Left lung (tissue), 10 donors: ENCODE measurements around the gene OR9K2. TPM values are rescaled to one million over a fixed set of nuclear protein-coding genes. Genes with fewer than 3 reads are reported as not detected.
"Not testable (repeated sequence)": the region's sequence is repeated elsewhere in the genome, so short reads cannot be mapped to it uniquely, and the experiment has no call there.

Experiments
- ATAC-seq: fragments of 200-7000 bp; cut with Tn5 transposase; one replicate; pipeline ENCODE4 v1.9.1; 2020; ENCODE audit warnings: moderate library complexity
- DNase-seq, 4 donors: peaks; one replicate each; pipeline ENCODE4 v3.0.0-alpha.2; 2013 to 2020
- H3K27ac ChIP-seq, 2 donors: fragments of 200-600 bp; sonication (generic) in 1 of 2; one replicate each; pipeline versions ENCODE4 v1.5.0 to v1.8.0; 2020 to 2021
- H3K27me3 ChIP-seq, 2 donors: fragments of 200-600 bp; sonication (generic) in 1 of 2; one replicate each; pipeline versions ENCODE4 v1.5.0 to v1.8.0; 2020 to 2021
- H3K36me3 ChIP-seq, 2 donors: fragments of 200-600 bp; sonication (generic) in 1 of 2; one replicate each; pipeline versions ENCODE4 v1.5.0 to v1.8.0; 2020 to 2021
- H3K4me1 ChIP-seq, 2 donors: fragments of 200-600 bp; one replicate each; pipeline ENCODE4 v1.8.0; 2021
- H3K4me3 ChIP-seq, 2 donors: fragments of 200-600 bp; sonication (generic) in 1 of 2; one replicate each; pipeline versions ENCODE4 v1.5.0 to v1.8.0; 2020 to 2021; ENCODE audit warnings: mild to moderate bottlenecking in 1 of 2
- H3K9me3 ChIP-seq, 2 donors: fragments of 200-600 bp; sonication (generic) in 1 of 2; one replicate each; pipeline versions ENCODE4 v1.5.0 to v1.8.0; 2020 to 2021
- intact Hi-C, 2 donors: fragments of 100-400 bp; cut with DNase I; formaldehyde crosslinking; loops; one replicate each; pipeline versions ENCODE4 v1.11.2 to v1.14.2; 2022
- polyA plus RNA-seq, 6 donors: library from polyadenylated mRNA; unstranded; fragments of 120-200 nt; gene quantifications; one replicate each; pipeline ENCODE4 v1.2.1, GENCODE V29; 2013; ENCODE audit not compliant: insufficient read length in 6 of 6
- total RNA-seq, 2 donors: library from RNA; stranded (reverse); fragmentation: NEBNext Ultra II Directional; extraction: Animal tissue kit (Norgen Biotek cat#: 25700); gene quantifications; one replicate each; pipeline ENCODE4 v1.2.1, GENCODE V29; 2021
- TF ChIP-seq, protein P1 (sequence below), 2 donors: fragments of 200-600 bp; sonication (generic) in 1 of 2; IDR thresholded peaks; one replicate each; pipeline versions ENCODE4 v1.5.0 to v1.8.0; 2021; ENCODE audit warnings: antibody characterized with exemption in 2 of 2
- donor health status: DM: no; HTN: yes; CAD: no.
- donor health status: DM: no; HTN: no; CAD: no.

Gene OR9K2
- total and polyA plus RNA-seq, 8 donors, result not detected

DNA sequence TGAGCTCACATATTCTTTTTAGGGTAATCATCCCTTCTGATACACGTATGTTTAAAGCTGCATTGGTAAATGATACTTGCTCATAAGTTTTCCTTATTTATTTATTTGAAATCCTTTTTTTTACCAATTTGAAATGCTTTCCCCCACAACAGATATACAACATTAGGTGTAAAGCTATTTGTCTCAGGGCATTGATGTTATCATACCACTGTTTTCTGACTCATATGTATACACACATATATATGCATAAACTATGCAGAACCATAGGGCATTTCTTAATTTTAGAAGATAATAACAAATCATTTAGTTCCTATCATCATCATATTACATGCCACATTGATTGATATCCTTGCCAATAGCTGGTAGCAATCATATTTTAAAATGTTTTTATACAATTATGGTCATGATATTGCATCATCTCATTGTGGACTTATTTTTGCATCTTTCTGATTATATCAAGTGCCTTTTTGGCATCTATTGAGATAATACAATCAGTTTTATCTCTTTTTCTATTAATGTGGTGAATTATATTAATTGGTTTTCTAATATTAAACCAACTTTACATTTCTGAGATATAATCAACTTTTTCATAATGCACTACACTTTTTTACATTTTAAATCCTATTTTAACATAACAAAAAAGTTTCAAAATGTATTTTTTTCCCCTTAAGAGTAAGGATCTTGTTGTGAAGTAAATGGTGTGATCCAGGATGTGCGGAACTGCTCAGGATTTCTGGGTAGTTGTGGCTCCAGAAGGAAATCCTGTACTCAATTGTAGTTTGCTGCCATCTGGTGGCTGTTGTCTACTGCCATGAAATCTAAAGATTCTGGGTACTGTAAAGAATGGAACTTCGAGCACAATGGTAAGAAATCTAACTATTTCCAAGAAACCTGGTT, 16.7 kb downstream of the OR9K2 start:
- no peak overlapping the region for H3K27ac ChIP-seq
- H3K9me3 ChIP-seq, result no peaks in the 10 kb centered on the region
- DNase-seq (peak in 2 of 4 donors; percentile 10 to 48), ATAC-seq (peak; percentile 73)
- TF ChIP-seq, protein P1, sequence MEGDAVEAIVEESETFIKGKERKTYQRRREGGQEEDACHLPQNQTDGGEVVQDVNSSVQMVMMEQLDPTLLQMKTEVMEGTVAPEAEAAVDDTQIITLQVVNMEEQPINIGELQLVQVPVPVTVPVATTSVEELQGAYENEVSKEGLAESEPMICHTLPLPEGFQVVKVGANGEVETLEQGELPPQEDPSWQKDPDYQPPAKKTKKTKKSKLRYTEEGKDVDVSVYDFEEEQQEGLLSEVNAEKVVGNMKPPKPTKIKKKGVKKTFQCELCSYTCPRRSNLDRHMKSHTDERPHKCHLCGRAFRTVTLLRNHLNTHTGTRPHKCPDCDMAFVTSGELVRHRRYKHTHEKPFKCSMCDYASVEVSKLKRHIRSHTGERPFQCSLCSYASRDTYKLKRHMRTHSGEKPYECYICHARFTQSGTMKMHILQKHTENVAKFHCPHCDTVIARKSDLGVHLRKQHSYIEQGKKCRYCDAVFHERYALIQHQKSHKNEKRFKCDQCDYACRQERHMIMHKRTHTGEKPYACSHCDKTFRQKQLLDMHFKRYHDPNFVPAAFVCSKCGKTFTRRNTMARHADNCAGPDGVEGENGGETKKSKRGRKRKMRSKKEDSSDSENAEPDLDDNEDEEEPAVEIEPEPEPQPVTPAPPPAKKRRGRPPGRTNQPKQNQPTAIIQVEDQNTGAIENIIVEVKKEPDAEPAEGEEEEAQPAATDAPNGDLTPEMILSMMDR (IDR thresholded peaks at IDR 0.05), result peak in 1 of 2 donors; percentile 53
- H3K4me1 ChIP-seq, result no peaks in the 10 kb centered on the region
- intact Hi-C loops, result no loop called here
- no peak overlapping the region for H3K4me3 ChIP-seq
- no peaks in the 10 kb centered on the region for H3K27me3 ChIP-seq
- no peaks in the 10 kb centered on the region for H3K36me3 ChIP-seq

DNA sequence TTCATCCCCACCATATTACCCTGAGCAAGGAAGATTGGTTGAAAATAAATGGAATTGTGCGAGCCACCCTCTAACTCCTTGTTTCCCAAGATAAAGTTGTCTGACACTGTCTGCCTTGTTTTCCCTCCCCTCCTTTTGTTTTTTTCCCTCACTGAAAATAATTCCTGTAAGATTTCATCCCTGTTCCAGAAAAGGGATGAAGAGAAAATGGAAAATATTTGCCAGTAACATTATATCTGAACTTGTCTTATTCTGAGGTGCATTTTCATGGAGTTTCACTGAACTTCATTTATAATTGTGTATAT, 17.3 kb downstream of the OR9K2 start:
- Histone ChIP-seq H3K27ac (no peak overlapping the region), H3K4me1 (no peaks in the 10 kb centered on the region), H3K36me3 (no peaks in the 10 kb centered on the region), H3K4me3 (no peak overlapping the region), H3K9me3 (no peaks in the 10 kb centered on the region), H3K27me3 (no peaks in the 10 kb centered on the region)
- TF ChIP-seq, protein P1 (IDR thresholded peaks at IDR 0.05), result no peak
- no peak for ATAC-seq
- intact Hi-C loops, result no loop called here
- DNase-seq, result no peak

DNA sequence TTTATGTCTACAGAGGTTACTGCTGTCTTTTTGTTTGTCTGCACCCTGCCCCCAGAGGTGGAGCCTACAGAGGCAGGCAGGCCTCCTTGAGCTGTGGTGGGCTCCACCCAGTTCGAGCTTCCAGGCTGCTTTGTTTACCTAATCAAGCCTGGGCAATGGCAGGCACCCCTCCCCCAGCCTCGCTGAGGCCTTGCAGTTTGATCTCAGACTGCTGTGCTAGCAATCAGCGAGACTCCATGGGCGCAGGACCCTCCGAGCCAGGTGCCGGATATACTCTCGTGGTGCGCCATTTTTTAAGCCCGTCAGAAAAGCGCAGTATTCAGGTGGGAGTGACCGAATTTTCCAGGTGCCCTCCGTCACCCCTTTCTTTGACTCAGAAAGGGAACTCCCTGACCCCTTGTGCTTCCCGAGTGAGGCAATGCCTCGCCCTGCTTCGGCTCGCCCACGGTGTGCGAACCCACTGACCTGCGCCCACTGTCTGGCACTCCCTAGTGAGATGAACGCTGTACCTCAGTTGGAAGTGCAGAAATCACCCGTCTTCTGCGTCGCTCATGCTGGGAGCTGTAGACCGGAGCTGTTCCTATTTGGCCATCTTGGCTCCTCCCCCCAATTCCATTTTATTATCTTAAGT, 40.9 kb downstream of the OR9K2 start:
- H3K27me3 ChIP-seq, H3K9me3 ChIP-seq, H3K4me1 ChIP-seq, ATAC-seq, H3K4me3 ChIP-seq, H3K27ac ChIP-seq, H3K36me3 ChIP-seq, intact Hi-C loops: not testable (repeated sequence)
- DNase-seq, result peak in 1 of 4 donors; percentile 47

DNA sequence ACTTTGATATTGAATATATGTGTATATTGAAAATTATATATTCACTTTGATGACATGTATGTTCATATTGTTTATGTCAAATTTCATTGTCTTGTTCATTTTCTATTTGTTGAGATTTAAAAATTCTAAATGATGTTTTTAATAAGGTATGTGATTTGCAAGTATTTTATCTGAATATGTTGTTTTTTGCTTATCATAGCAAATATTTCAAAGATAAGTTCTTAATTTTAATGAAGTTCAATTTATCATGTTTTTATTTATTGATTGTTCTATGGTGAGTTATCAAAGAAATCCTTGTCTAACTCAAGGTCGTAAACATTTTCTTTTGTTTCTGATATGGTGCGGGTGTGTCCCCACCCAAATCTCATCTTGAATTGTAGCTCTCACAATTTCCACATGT, 45.2 kb downstream of the OR9K2 start:
- ATAC-seq (no peak), DNase-seq (no peak)
- no peaks in the 10 kb centered on the region for H3K4me1 ChIP-seq
- TF ChIP-seq, protein P1 (IDR thresholded peaks at IDR 0.05), result no peak
- no peak overlapping the region for H3K27ac ChIP-seq
- H3K36me3 ChIP-seq, result no peaks in the 10 kb centered on the region
- no peaks in the 10 kb centered on the region for H3K9me3 ChIP-seq
- no peaks in the 10 kb centered on the region for H3K27me3 ChIP-seq
- intact Hi-C loops, result no loop called here
- no peak overlapping the region for H3K4me3 ChIP-seq

DNA sequence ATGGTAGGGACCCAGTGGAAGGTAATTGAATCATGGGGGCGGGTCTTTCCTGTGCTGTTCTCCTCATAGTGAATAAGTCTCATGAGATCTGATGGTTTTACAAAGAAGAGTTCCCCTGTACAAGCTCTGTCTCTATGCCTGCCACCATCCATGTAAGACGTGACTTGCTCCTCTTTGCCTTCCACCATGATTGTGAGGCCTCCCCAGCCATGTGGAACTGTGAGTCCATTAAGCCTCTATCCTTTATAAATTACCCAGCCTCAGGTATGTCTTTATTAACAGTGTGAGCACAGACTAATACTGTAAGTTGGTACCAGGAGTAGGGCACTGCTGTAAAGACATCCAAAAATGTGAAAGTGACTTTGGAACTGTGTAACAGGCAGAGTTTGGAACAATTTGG, 45.6 kb downstream of the OR9K2 start:
- H3K4me1 ChIP-seq, intact Hi-C loops, H3K9me3 ChIP-seq, DNase-seq, H3K4me3 ChIP-seq, H3K36me3 ChIP-seq, ATAC-seq, H3K27ac ChIP-seq, H3K27me3 ChIP-seq: not testable (repeated sequence)

DNA sequence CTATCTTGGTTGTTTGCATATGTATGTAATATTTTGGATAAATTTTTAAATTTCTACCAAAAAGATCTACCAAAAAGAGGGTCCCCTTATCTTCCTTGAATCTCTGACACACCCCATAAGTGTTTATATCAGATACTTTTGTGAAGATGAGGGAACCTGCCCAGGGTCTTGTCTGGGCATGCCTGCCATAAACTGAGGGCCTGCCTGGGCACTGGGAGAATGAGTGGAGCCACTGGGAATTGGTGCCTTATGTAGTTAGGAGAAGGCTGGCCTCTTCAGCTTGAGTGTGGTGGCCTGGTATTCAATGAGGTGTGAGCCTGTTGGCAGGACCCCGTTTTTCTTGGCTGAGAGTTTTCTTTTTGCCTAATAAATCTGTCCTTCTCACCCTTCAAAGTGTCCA, 46.5 kb downstream of the OR9K2 start:
- DNase-seq, result no peak
- Histone ChIP-seq H3K27ac (no peak overlapping the region), H3K36me3 (no peaks in the 10 kb centered on the region), H3K4me1 (no peaks in the 10 kb centered on the region), H3K27me3 (no peaks in the 10 kb centered on the region), H3K4me3 (no peak overlapping the region), H3K9me3 (no peaks in the 10 kb centered on the region)
- no peak for ATAC-seq
- intact Hi-C loops, result no loop called here
- TF ChIP-seq, protein P1 (IDR thresholded peaks at IDR 0.05), result no peak
